SK-N-SH (cell line): ENCODE measurements around the gene TMEM26.

Experiments
- CHD2 ChIP-seq: fragments of 150-350 bp; IDR thresholded peaks from 2 replicates; pipeline ENCODE4 v1.6.1; 2018; ENCODE audit warnings: low read length; ENCODE audit not compliant: partially characterized antibody
- TAF1 ChIP-seq: IDR thresholded peaks from 2 replicates; pipeline ENCODE4 v1.6.1; 2012; ENCODE audit warnings: low read depth, mild to moderate bottlenecking, low read length, moderate library complexity, borderline replicate concordance
- USF1 ChIP-seq: IDR thresholded peaks from 2 replicates; pipeline ENCODE4 v1.4.0; 2012; ENCODE audit warnings: low read depth, borderline replicate concordance
- YY1 ChIP-seq: IDR thresholded peaks from 2 replicates; pipeline ENCODE4 v1.4.0; 2012; ENCODE audit warnings: low read depth, mild to moderate bottlenecking
- TF ChIP-seq, protein P1 (sequence below): fragments of 200-600 bp; sonication (generic); IDR thresholded peaks from 2 replicates; pipeline ENCODE4 v1.6.1; 2017; ENCODE audit warnings: antibody characterized with exemption, mild to moderate bottlenecking, moderate library complexity

GRCh38 chr10:61448091-61448490 lies 5.1 kb downstream of the TMEM26 start:
- TF ChIP-seq YY1 (no peak), TAF1 (no peak), CHD2 (no peak), USF1 (no peak)
- TF ChIP-seq, protein P1, sequence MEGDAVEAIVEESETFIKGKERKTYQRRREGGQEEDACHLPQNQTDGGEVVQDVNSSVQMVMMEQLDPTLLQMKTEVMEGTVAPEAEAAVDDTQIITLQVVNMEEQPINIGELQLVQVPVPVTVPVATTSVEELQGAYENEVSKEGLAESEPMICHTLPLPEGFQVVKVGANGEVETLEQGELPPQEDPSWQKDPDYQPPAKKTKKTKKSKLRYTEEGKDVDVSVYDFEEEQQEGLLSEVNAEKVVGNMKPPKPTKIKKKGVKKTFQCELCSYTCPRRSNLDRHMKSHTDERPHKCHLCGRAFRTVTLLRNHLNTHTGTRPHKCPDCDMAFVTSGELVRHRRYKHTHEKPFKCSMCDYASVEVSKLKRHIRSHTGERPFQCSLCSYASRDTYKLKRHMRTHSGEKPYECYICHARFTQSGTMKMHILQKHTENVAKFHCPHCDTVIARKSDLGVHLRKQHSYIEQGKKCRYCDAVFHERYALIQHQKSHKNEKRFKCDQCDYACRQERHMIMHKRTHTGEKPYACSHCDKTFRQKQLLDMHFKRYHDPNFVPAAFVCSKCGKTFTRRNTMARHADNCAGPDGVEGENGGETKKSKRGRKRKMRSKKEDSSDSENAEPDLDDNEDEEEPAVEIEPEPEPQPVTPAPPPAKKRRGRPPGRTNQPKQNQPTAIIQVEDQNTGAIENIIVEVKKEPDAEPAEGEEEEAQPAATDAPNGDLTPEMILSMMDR: no peak
